Choroid plexus epithelial cell (primary cell): ENCODE measurements around the gene TBC1D14.
"Not testable (repeated sequence)": the region's sequence is repeated elsewhere in the genome, so short reads cannot be mapped to it uniquely, and the experiment has no call there.

Source experiments
- DNase-seq: peaks from one replicate; pipeline ENCODE4 v3.0.0-alpha.2; 2010; ENCODE audit warnings: low read depth
- H3K4me3 ChIP-seq: 2 replicates; pipeline ENCODE4 v1.5.1; 2011; ENCODE audit warnings: low read depth, mild to moderate bottlenecking, control low read depth, low read length, moderate library complexity
- CTCF ChIP-seq: conservative IDR thresholded peaks from 2 replicates; pipeline ENCODE4 v1.5.1; 2011; ENCODE audit warnings: low read depth, mild to moderate bottlenecking, control low read depth, inconsistent platforms, low read length, moderate library complexity

The TBC1D14 gene

GRCh38 chr4:7075962-7076695 is 166.5 kb downstream of the TBC1D14 start:
- no peak for TF ChIP-seq CTCF
- DNase-seq: peak; percentile 48
- H3K4me3 ChIP-seq: no peak overlapping the region

GRCh38 chr4:7076696-7077082 is 167.1 kb downstream of the TBC1D14 start:
- TF ChIP-seq CTCF: no peak
- no peak for DNase-seq
- no peak overlapping the region for H3K4me3 ChIP-seq

- DNase-seq: no peak
- no peak overlapping the region for H3K4me3 ChIP-seq
- TF ChIP-seq CTCF: no peak
These were observed 167.7 kb downstream of the TBC1D14 start for GRCh38 chr4:7077371-7077770.

GRCh38 chr4:7078025-7078424 is 168.4 kb downstream of the TBC1D14 start:
- TF ChIP-seq CTCF: no peak
- H3K4me3 ChIP-seq: no peak overlapping the region
- DNase-seq: no peak

GRCh38 chr4:7079483-7079882 is 169.9 kb downstream of the TBC1D14 start:
- not testable (repeated sequence) for DNase-seq, H3K4me3 ChIP-seq

GRCh38 chr4:7079909-7080308 is 170.3 kb downstream of the TBC1D14 start:
- H3K4me3 ChIP-seq, DNase-seq: not testable (repeated sequence)
